ENCODE measurements around the gene KCNG4. TPM values are rescaled to one million over a fixed set of nuclear protein-coding genes. Genes with fewer than 3 reads are reported as not detected.

Gene KCNG4
- total RNA-seq, 1 donor from 2014 or later, result not detected

GRCh38 chr16:84225126-84225525, 14.7 kb downstream of the KCNG4 start:
- no peak overlapping the region for H3K4me2 ChIP-seq
- H4K20me1 ChIP-seq (ENCODE audit: low read depth), result no peaks in the 10 kb centered on the region
- Mint-ChIP-seq H3K36me3 (no peaks in the 10 kb centered on the region), H3K4me3 (no peak overlapping the region), H3K27me3 (ENCODE audit: insufficient read depth, low read depth) (peaks cover 15% of the 10 kb centered on the region), H3K27ac (no peak overlapping the region), H3K4me1 (peaks cover 37% of the 10 kb centered on the region), H3K9me3 (no peaks in the 10 kb centered on the region)
- no peaks in the 10 kb centered on the region for H3K4me1 ChIP-seq
- no peak overlapping the region for H3K27ac ChIP-seq
- H3K9me3 ChIP-seq (ENCODE audit: low read depth), result no peaks in the 10 kb centered on the region
- no peak for TF ChIP-seq EZH2phosphoT487 (IDR thresholded peaks at IDR 0.05)
- no peak for TF ChIP-seq CTCF (IDR thresholded peaks at IDR 0.05)
- no peak for TF ChIP-seq EZH2 (IDR thresholded peaks at IDR 0.05)
- no peak overlapping the region for H3K4me3 ChIP-seq
- no peaks in the 10 kb centered on the region for H3K36me3 ChIP-seq
- DNase-seq (ENCODE audit: low spot score), result no peak
- H3K9ac ChIP-seq, result no peak overlapping the region
- H2AFZ ChIP-seq (replicated peaks), result no peak overlapping the region
- H3K79me2 ChIP-seq (ENCODE audit: low read depth), result no peaks in the 10 kb centered on the region
- peaks cover 4% of the 10 kb centered on the region for H3F3A ChIP-seq (ENCODE audit: low read depth)
- H3K27me3 ChIP-seq, result no peaks in the 10 kb centered on the region

GRCh38 chr16:84224554-84224953, 15.3 kb downstream of the KCNG4 start:
- no peak overlapping the region for H3K4me3 Mint-ChIP-seq
- no peaks in the 10 kb centered on the region for H3K36me3 Mint-ChIP-seq
- TF ChIP-seq EZH2phosphoT487 (IDR thresholded peaks at IDR 0.05) (no peak), EZH2 (IDR thresholded peaks at IDR 0.05) (no peak), CTCF (IDR thresholded peaks at IDR 0.05) (no peak)
- H3K27me3 ChIP-seq, result no peaks in the 10 kb centered on the region
- no peaks in the 10 kb centered on the region for H3K9me3 ChIP-seq (ENCODE audit: low read depth)
- H3F3A ChIP-seq (ENCODE audit: low read depth), result peaks cover 1% of the 10 kb centered on the region
- no peaks in the 10 kb centered on the region for H3K36me3 ChIP-seq
- no peaks in the 10 kb centered on the region for H3K9me3 Mint-ChIP-seq
- peaks cover 16% of the 10 kb centered on the region for H3K27me3 Mint-ChIP-seq (ENCODE audit: insufficient read depth, low read depth)
- H2AFZ ChIP-seq (replicated peaks), result no peak overlapping the region
- no peaks in the 10 kb centered on the region for H3K4me1 ChIP-seq
- H3K79me2 ChIP-seq (ENCODE audit: low read depth), result no peaks in the 10 kb centered on the region
- H4K20me1 ChIP-seq (ENCODE audit: low read depth), result no peaks in the 10 kb centered on the region
- H3K4me2 ChIP-seq, result no peak overlapping the region
- no peak for DNase-seq (ENCODE audit: low spot score)
- H3K27ac Mint-ChIP-seq, result no peak overlapping the region
- H3K27ac ChIP-seq, result no peak overlapping the region
- peaks cover 36% of the 10 kb centered on the region for H3K4me1 Mint-ChIP-seq
- no peak overlapping the region for H3K9ac ChIP-seq
- H3K4me3 ChIP-seq, result no peak overlapping the region

GRCh38 chr16:84223456-84223855, 16.4 kb downstream of the KCNG4 start:
- Histone ChIP-seq H3K4me3 (no peak overlapping the region), H3K36me3 (no peaks in the 10 kb centered on the region), H3K27me3 (no peaks in the 10 kb centered on the region), H3K27ac (no peak overlapping the region), H3K4me2 (no peak overlapping the region), H3K9ac (no peak overlapping the region), H3K79me2 (ENCODE audit: low read depth) (no peaks in the 10 kb centered on the region), H2AFZ (replicated peaks) (no peak overlapping the region), H3F3A (ENCODE audit: low read depth) (peaks cover 4% of the 10 kb centered on the region), H3K9me3 (ENCODE audit: low read depth) (no peaks in the 10 kb centered on the region), H4K20me1 (ENCODE audit: low read depth) (no peaks in the 10 kb centered on the region), H3K4me1 (peaks cover 8% of the 10 kb centered on the region)
- Mint-ChIP-seq H3K4me3 (no peak overlapping the region), H3K9me3 (no peaks in the 10 kb centered on the region), H3K36me3 (no peaks in the 10 kb centered on the region), H3K4me1 (peaks cover 34% of the 10 kb centered on the region), H3K27me3 (ENCODE audit: insufficient read depth, low read depth) (peaks cover 15% of the 10 kb centered on the region), H3K27ac (no peak overlapping the region)
- DNase-seq (ENCODE audit: low spot score), result no peak
- TF ChIP-seq EZH2 (IDR thresholded peaks at IDR 0.05) (no peak), CTCF (IDR thresholded peaks at IDR 0.05) (no peak), EZH2phosphoT487 (IDR thresholded peaks at IDR 0.05) (no peak)

All from neural progenitor cell (in vitro differentiated cells).